22Rv1 (cell line): ENCODE data around the gene BRME1.

Experiments used
- ZFX ChIP-seq: fragments of 450-650 bp; IDR thresholded peaks from 2 replicates; pipeline ENCODE4 v1.6.1; 2017; ENCODE audit warnings: antibody characterized with exemption, borderline replicate concordance
- TF ChIP-seq, protein P1 (sequence below): fragments of 450-650 bp; IDR thresholded peaks from 2 replicates; pipeline ENCODE4 v1.5.1; 2017; ENCODE audit warnings: mild to moderate bottlenecking

DNA sequence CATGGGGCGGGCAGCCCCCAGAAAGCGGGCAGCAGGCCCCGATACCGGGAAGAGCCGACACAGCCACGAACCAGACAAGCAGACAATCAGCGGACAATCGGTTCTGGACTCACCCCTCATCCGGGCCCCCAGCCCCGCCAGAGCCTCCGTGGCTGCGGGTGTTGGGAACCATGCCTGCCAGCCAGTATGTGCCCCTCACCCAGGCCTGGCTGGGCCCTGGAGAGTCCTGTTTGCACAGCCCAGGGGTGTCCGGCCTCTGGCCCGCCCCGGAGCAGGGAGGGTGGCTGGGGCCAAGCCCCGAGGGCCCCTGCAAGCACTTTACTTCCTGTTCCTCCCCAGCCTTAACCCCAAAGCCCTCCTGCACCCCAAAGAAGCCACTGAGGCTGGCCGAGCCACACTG is 24.5 kb upstream of the BRME1 start:
- TF ChIP-seq, protein P1, sequence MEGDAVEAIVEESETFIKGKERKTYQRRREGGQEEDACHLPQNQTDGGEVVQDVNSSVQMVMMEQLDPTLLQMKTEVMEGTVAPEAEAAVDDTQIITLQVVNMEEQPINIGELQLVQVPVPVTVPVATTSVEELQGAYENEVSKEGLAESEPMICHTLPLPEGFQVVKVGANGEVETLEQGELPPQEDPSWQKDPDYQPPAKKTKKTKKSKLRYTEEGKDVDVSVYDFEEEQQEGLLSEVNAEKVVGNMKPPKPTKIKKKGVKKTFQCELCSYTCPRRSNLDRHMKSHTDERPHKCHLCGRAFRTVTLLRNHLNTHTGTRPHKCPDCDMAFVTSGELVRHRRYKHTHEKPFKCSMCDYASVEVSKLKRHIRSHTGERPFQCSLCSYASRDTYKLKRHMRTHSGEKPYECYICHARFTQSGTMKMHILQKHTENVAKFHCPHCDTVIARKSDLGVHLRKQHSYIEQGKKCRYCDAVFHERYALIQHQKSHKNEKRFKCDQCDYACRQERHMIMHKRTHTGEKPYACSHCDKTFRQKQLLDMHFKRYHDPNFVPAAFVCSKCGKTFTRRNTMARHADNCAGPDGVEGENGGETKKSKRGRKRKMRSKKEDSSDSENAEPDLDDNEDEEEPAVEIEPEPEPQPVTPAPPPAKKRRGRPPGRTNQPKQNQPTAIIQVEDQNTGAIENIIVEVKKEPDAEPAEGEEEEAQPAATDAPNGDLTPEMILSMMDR: no peak
- TF ChIP-seq ZFX: no peak
